WERI-Rb-1 (cell line): Measurements from ENCODE around the gene LGI1.

ENCODE experiments used
- DNase-seq: peaks from one replicate; pipeline ENCODE4 v3.0.0-alpha.2; 2020
- H3K27ac ChIP-seq: fragments of 250-450 bp; sonication (Bioruptor Pico); 2 replicates; pipeline ENCODE4 v1.5.1; 2020; ENCODE audit warnings: mild to moderate bottlenecking, moderate library complexity
- H3K27me3 ChIP-seq: fragments of 250-450 bp; sonication (Bioruptor Pico); 2 replicates; pipeline ENCODE4 v1.5.1; 2021; ENCODE audit warnings: mild to moderate bottlenecking, low read depth, moderate library complexity; ENCODE audit not compliant: insufficient read depth, severe bottlenecking
- H3K36me3 ChIP-seq: fragments of 250-450 bp; sonication (Bioruptor Pico); 2 replicates; pipeline ENCODE4 v1.5.1; 2020; ENCODE audit warnings: mild to moderate bottlenecking, moderate library complexity
- H3K4me3 ChIP-seq: 2 replicates; pipeline ENCODE4 v1.5.1; 2011; ENCODE audit warnings: low read depth, mild to moderate bottlenecking, control low read depth, low read length
- H3K9me3 ChIP-seq: fragments of 250-450 bp; sonication (Bioruptor Pico); 2 replicates; pipeline ENCODE4 v1.5.1; 2021; ENCODE audit warnings: mild to moderate bottlenecking, moderate library complexity; ENCODE audit not compliant: severe bottlenecking
- CTCF ChIP-seq: IDR thresholded peaks from 2 replicates; pipeline ENCODE4 v1.5.1; 2011; ENCODE audit warnings: low read depth, mild to moderate bottlenecking, control low read depth, inconsistent platforms, low read length

The LGI1 gene

GRCh38 chr10:93757801-93758507 lies at the start of gene LGI1:
Gene LGI1 (plus strand): TSS chr10:93757936. CDS start chr10:93758145, 209 bp downstream.
- H3K27me3 ChIP-seq = no peaks in the 10 kb centered on the region
- no peak within 1 kb of the TSS for H3K4me3 ChIP-seq
- H3K36me3 ChIP-seq = no peaks in the 10 kb centered on the region
- DNase-seq = no peak
- no peak for TF ChIP-seq CTCF
- H3K9me3 ChIP-seq = no peaks in the 10 kb centered on the region
- H3K27ac ChIP-seq = no peak within 1 kb of the TSS

DNA sequence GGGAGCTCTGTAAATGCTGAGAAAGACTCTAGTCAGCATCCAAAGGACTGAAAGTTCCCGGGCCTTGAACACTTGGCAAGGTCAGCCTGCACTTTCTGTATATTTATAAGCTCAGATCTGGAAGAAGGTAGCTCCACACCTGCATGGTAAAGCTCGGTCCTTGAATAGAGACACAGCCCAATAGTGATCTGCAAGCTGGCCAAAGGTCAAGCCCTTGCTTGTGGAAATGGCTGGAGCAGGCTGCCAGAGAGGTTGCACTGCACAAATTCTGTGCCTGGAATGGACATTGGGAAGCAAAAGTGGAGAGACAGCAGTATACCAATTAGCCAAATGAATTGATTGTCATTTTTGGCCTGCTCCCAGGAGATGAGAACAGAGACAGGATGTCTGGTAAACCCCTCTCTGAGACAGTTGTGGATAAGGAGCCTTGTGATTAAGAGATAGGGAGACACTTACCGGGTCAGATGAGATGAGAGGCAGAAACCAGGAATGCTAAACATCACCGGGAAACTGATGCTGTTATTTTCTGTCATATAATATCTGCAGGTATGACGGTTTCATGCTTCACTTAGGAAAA lies 47.3 kb upstream of the LGI1 start:
- no peak overlapping the region for H3K27ac ChIP-seq
- TF ChIP-seq CTCF = no peak

DNA sequence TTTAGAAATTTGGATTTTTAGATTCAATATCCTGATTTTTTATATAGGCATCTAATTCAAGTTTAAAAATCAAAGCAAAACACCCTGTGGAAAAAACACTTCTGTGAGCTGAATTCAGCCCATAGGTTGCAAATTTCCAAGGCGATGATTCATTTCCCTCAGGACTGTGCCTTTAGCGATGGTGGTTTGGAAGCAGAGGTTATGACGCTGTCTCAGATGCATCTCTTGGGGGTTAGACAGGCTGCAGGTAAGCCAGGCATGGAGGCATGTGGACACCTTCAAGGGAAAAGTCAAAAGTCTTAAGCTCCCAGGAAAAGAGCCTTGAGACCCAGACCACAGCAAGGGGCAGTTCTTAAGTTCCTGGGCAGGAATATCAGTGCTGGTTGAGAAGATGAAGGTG lies 45.8 kb upstream of the LGI1 start:
- DNase-seq = no peak
- Histone ChIP-seq H3K36me3 (no peaks in the 10 kb centered on the region), H3K27me3 (no peaks in the 10 kb centered on the region), H3K27ac (no peak overlapping the region), H3K4me3 (no peak overlapping the region), H3K9me3 (no peaks in the 10 kb centered on the region)
- no peak for TF ChIP-seq CTCF

More for the DNA sequence above, 47.3 kb upstream of the LGI1 start:
- Histone ChIP-seq H3K36me3 (no peaks in the 10 kb centered on the region), H3K4me3 (no peak overlapping the region), H3K27me3 (no peaks in the 10 kb centered on the region), H3K9me3 (no peaks in the 10 kb centered on the region)
- no peak for DNase-seq

- TF ChIP-seq CTCF = no peak
- Histone ChIP-seq H3K4me3 (no peak overlapping the region), H3K9me3 (no peaks in the 10 kb centered on the region), H3K27ac (no peak overlapping the region), H3K27me3 (no peaks in the 10 kb centered on the region), H3K36me3 (no peaks in the 10 kb centered on the region)
- DNase-seq = no peak
Observed at GRCh38 chr10:93712593-93712992, 45.1 kb upstream of the LGI1 start.

DNA sequence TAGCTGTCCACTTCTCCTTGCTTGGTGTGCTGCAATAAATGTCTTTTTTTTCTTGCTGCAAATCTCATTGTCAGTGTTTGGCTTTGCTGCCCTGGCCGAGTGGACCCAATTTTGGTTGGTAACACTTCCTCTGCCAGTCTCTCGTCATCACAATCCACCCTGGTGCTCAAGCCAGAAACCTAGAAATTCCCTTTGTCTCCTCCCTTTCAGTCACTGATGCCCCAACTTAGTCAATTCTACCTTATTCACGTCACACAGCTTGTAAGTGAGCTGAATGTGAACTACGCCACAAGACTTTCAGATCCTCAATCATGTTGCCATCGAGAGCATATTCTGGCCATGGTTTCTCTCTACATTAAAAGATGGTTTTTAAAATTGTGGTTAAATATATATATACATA lies 42.4 kb upstream of the LGI1 start:
- no peaks in the 10 kb centered on the region for H3K36me3 ChIP-seq
- no peak overlapping the region for H3K27ac ChIP-seq
- DNase-seq = no peak
- no peaks in the 10 kb centered on the region for H3K9me3 ChIP-seq
- no peak overlapping the region for H3K4me3 ChIP-seq
- TF ChIP-seq CTCF = no peak
- H3K27me3 ChIP-seq = no peaks in the 10 kb centered on the region
